GM21526 (cell line): ENCODE results near the gene DCTN1.

Experiments
- ATAC-seq: cut with Tn5 transposase; IDR thresholded peaks from one replicate; pipeline ENCODE4 v1.9.1; 2021; ENCODE audit warnings: moderate library complexity; ENCODE audit not compliant: unreplicated experiment, low FRiP score

The DCTN1 gene

DNA sequence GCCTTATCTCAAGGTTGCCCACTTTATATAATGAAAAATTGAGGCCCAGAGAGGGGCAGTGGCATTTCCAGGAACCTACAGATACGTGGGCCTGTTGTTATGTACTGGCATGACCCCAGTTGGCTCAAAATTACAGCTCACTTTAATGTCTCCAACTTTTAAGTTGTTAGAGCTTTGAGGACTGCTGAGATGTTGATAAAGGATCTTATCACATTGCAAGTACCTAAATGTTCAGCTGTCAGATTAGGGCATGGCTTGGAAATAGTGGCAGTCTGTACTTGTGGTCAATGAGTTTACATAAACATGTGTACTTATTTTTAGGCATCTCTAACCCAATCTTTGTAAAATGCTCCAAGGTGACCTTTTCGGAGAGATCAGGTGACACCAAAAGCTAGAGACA is 51.5 kb downstream of the DCTN1 start:
- no peak for ATAC-seq

DNA sequence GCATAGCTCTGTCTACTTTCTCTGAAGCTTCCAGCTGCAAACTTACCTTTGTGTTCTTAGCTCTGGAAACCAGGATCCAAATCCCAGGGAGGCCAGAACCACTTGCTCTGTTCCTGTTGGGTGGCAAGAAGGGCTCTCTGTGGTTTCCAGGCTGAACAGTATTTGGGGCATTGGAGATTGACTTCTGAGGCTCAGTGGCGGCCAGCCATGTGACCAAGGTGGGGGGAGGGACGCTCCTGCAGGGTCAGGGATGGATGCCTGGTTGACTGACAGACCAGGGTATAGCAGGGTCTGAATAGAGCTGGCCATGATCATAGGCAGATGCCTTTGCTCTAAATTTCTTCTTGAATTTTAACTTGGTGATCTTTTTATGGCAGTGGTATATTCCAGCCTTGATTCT is 52.0 kb downstream of the DCTN1 start:
- no peak for ATAC-seq

DNA sequence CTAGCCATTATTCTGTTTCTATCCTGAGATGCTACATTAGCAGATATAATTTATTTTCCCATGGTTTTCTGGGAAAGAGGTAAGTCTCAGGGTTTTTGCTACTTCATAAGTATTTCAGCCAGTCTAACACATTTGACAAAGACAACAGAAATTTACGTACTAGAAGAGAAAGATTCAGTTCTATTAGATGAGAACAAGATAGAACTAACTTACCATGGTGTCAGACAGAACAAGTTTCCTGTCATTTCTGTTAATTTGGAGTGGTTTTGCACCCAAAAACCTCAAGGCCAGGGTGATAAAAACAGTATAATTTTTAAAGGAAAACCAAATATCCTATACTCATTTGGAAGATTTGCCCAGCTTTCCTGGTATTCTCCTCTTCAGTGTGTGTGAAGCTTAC is 52.5 kb downstream of the DCTN1 start:
- ATAC-seq = no peak

DNA sequence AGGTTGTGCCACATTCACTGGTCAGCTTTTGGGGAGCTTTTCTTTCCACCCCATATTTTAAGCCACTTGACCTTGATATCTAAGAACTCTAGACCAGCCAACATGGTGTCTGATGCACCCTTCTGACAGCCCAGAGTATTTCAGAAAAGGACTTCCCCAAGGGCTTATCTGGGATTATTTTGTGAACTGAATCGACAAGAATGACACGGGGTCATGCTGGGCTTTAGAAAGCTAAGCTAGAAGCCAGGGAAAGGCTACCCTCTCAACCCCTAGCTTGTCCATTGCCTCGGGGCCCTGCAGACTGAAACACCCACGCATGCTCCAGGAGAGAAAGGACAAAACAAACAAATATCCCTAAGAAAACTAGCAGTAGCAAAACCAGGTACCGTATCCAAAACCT is 52.9 kb downstream of the DCTN1 start:
- no peak for ATAC-seq

DNA sequence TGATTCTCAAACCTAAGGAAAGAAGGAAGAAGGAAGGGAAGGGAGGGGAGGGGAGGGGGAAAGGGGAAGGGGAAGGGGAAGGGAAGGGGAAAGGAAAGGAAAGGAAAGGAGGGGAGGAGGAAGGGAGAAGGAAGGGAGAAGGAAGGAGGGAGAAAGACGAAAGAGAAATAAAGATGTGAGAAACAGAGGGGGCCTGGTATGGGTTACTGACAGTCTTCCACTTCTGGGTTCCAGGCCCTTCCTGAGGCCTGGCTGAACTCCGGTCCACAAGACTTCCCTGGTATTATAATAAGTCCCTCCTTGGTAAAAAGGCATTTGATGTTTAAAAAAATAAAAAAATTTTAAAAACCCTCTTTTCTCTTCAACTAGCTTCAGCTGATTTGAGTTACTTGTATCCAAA is 54.3 kb downstream of the DCTN1 start:
- no peak for ATAC-seq

DNA sequence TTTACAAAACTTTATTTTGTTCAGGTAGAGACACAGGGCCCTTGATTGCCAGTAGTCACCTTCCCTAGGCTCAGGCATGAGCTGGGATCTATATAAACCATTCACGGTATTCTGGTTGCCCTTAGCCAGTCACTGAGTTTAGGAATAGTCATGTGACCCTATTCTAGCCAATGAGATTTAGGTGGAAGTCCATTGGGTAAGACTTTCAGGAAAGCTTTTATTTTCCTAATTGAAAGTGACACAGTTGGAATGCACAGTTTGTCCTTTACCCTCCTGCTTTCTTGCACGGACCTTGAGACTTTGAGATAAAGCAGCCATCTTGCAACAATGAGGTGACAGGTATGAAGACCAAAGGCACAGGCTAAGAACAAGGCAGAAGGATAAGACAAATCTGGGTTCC is 58.4 kb downstream of the DCTN1 start:
- no peak for ATAC-seq

DNA sequence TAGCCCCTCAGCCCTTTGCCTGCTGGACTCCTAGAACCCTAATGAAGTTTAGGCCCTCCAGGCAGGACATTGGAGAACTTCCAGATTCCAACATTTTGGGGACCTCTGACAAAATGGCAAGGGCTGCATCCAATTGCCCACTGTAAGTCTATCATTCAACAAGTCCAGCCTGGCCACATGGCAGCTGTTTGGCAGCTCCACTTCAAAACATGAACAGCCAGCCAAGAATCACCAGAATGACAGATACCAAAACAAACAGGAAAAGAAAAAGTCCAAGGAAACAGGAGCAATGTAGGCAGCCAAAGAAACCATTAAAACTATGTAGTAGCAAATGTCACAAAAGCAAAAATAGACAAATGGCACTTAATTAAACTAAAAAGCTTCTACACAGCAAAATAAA is 62.4 kb downstream of the DCTN1 start:
- no peak for ATAC-seq

DNA sequence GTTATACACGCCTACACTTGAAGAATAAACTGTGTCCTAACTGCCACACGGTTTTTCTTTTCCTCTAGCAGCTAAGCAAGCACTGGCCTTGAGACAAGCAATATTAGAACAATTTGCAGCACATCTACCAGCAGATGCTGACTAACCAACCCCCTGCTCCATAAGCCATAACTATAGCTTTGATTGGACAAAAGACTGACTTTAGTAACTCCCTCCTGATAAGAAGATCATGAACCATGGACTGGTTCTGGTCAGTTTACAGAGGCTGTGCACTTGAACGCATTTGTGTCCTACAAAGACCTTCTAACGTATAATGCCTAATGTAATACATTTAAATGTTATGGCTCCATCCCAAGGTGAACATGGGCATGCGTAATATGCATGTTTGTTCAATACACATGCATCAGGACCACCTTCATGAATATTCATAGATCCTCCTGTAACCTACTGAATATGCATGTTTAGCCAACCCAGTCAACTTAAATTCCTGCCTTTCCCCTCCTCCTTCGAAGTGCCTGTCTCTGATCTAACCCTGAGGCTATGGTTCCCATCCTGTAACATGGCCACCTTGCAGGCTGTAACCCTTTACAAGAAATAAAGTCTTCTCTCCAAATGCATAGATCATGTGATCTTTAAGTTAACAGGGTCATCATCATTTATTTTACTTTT is 63.4 kb downstream of the DCTN1 start:
- ATAC-seq = no peak

DNA sequence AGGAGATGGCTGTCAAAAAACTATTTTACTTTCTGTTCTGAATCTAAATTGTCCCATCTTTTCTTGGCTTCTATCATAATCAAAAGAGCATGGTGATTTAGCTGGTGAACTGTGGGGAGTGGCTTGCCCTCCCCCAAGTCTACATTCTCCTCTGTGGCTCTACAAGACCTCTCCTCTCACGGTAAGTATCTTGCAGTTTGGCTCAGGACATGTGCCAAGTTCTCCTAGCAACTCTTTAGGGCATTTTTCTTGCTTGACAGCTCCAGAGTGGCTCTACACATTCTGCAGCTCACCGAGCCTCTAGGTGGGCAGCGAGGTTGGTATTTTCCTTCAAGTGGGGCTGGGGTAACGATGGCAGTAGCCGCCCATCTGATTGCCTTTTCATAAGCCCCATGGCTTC is 66.0 kb downstream of the DCTN1 start:
- no peak for ATAC-seq

DNA sequence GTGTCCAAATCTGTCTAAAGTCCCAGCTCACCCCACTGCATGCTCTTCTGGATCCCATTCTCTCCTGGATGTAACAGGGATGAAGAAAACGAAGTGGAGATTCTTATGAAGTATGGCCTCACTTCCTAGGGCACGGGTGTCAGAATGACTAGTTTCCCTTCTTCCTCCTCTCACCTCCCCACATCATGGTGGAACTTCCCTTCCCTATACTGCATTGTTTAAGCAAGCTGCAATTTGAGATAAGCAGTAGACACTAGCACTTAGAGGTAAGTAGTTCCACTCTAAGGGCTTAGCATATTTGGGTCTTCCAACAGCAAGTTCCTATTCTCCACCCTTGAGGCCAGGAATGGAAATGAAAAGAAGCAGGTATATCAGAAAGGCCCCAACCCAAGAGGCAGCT is 66.6 kb downstream of the DCTN1 start:
- no peak for ATAC-seq

DNA sequence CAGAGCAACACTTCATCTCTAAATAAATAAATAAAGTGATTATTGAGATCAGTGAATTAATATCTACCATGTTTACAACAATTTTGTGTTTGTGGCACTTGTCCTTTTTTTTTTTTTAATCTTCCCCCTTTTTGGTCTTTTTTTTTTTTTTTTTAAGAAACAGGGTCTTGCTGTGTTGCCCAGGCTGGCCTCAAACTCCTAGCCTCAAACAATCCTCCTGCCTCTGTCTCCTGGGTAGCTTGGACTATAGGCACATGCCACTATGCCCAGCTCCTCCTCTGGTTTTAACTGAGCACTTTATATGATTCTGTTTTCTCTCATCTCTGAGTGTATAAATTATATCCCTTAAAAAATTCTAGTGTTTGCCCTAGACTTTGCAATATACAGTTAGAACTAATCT is 67.2 kb downstream of the DCTN1 start:
- ATAC-seq = no peak
